ACC112 (cell line): Measurements from ENCODE around the gene CDIPT.

Experiments
- H2AFZ ChIP-seq: fragments of 200-600 bp; sonication (generic); one replicate; pipeline ENCODE4 v1.6.0; 2017; ENCODE audit warnings: antibody characterized with exemption, low read length; ENCODE audit not compliant: unreplicated experiment
- H3K27ac ChIP-seq: fragments of 200-600 bp; sonication (generic); 2 replicates; pipeline ENCODE4 v1.5.1; 2014; ENCODE audit warnings: low read depth, mild to moderate bottlenecking, antibody characterized with exemption, low read length, moderate library complexity
- H3K27me3 ChIP-seq: fragments of 200-600 bp; sonication (generic); 2 replicates; pipeline ENCODE4 v1.6.1; 2014; ENCODE audit warnings: mild to moderate bottlenecking, antibody characterized with exemption, low read length, moderate library complexity, mixed read lengths; ENCODE audit not compliant: insufficient read depth
- H3K36me3 ChIP-seq: fragments of 200-600 bp; sonication (generic); 2 replicates; pipeline ENCODE4 v1.6.1; 2016; ENCODE audit warnings: mild to moderate bottlenecking, antibody characterized with exemption, low read length, moderate library complexity, mixed read lengths; ENCODE audit not compliant: insufficient read depth
- H3K4me1 ChIP-seq: fragments of 200-600 bp; sonication (generic); one replicate; pipeline ENCODE4 v1.6.1; 2016; ENCODE audit warnings: low read length, mixed read lengths; ENCODE audit not compliant: insufficient read depth, unreplicated experiment, control insufficient read depth
- H3K4me3 ChIP-seq: fragments of 200-600 bp; sonication (generic); 2 replicates; pipeline ENCODE4 v1.5.1; 2014; ENCODE audit warnings: mild to moderate bottlenecking, low read depth, low read length
- H3K79me2 ChIP-seq: fragments of 200-600 bp; sonication (generic); one replicate; pipeline ENCODE4 v1.6.0; 2016; ENCODE audit warnings: low read length; ENCODE audit not compliant: control insufficient read depth, unreplicated experiment, insufficient read depth

Gene CDIPT

GRCh38 chr16:29810699-29811169, 52.3 kb downstream of the CDIPT start:
- peaks cover 34% of the 10 kb centered on the region for H3K4me1 ChIP-seq
- H3K27ac ChIP-seq, result no peak overlapping the region
- peaks cover 16% of the 10 kb centered on the region for H3K79me2 ChIP-seq

GRCh38 chr16:29809850-29810698, 53.0 kb downstream of the CDIPT start:
- H2AFZ ChIP-seq, result no peak overlapping the region
- H3K4me1 ChIP-seq, result peaks cover 33% of the 10 kb centered on the region
- H3K4me3 ChIP-seq, result peak overlapping the region; percentile 86
- H3K79me2 ChIP-seq, result peaks cover 16% of the 10 kb centered on the region
- H3K27me3 ChIP-seq, result no peaks in the 10 kb centered on the region
- no peak overlapping the region for H3K27ac ChIP-seq
- peaks cover 9% of the 10 kb centered on the region; the same call in 1 of the 2 replicates for H3K36me3 ChIP-seq

More at GRCh38 chr16:29810699-29811169, 52.3 kb downstream of the CDIPT start:
- Histone ChIP-seq H3K27me3 (no peaks in the 10 kb centered on the region), H3K36me3 (peaks cover 9% of the 10 kb centered on the region; the same call in 1 of the 2 replicates), H2AFZ (no peak overlapping the region), H3K4me3 (no peak overlapping the region; the same call in 1 of the 2 replicates)

DNA sequence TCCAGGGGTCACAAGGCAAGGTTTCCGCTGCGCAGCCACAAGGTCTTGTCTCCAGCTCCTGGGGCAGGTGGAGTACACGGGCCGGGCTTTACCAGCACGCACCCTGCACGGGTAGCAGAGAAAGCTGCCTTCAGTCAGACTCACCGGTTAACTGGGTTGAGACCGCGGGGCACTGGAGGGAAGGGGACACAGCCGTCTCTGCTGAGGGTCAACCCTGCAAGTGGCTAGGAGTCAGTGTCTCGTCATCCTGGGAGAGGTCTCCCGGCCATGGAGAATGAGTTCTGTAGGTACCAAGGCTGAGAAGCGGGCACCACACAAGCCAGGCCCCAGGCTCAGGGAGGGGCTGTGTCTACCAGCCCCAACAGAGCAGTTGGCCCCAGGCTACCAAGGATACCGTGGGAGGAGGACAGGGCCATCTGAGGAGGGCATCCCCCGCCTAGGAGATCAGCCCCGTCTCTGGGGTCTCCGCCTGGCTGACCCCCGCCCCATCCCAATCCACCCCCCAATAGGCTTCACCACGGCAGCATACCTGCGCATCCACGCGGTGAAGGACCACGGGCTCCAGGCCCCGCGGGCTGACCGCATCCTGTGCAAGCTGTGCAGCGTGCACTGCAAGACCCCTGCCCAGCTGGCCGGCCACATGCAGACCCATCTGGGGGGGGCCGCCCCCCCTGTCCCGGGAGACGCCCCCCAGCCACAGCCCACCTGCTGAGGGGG, 53.8 kb downstream of the CDIPT start:
- Histone ChIP-seq H3K4me3 (peak overlapping the region; percentile 86), H3K4me1 (peaks cover 34% of the 10 kb centered on the region), H3K27ac (no peak overlapping the region), H3K36me3 (peaks cover 9% of the 10 kb centered on the region; the same call in 1 of the 2 replicates), H3K27me3 (no peaks in the 10 kb centered on the region), H3K79me2 (peaks cover 16% of the 10 kb centered on the region), H2AFZ (no peak overlapping the region)
